Activated T-cell treated with anti-CD3 and anti-CD28 coated beads for 24 hours (primary cell): Measurements from ENCODE around the gene CALN1.

ENCODE experiments used
- DNase-seq: peaks from one replicate; pipeline ENCODE4 v3.0.0-alpha.2; 2020; ENCODE audit warnings: low read depth

The CALN1 gene

GRCh38 chr7:72037516-72037915, 374.6 kb downstream of the CALN1 start:
- no peak for DNase-seq

- DNase-seq = no peak
Observed at GRCh38 chr7:72035266-72035665, 376.9 kb downstream of the CALN1 start.

GRCh38 chr7:72032934-72033333, 379.2 kb downstream of the CALN1 start:
- DNase-seq = no peak

- DNase-seq = no peak
Observed at GRCh38 chr7:72030994-72031667, 381.0 kb downstream of the CALN1 start.

GRCh38 chr7:72028267-72028666, 383.9 kb downstream of the CALN1 start:
- DNase-seq = no peak

- no peak for DNase-seq
Observed at GRCh38 chr7:72025381-72025960, 386.7 kb downstream of the CALN1 start.

GRCh38 chr7:72023926-72024325, 388.2 kb downstream of the CALN1 start:
- DNase-seq = no peak

GRCh38 chr7:72021716-72022115, 390.4 kb downstream of the CALN1 start:
- DNase-seq = no peak

- DNase-seq = no peak
Observed at GRCh38 chr7:72020311-72020710, 391.8 kb downstream of the CALN1 start.

- no peak for DNase-seq
Observed at GRCh38 chr7:72019436-72019835, 392.7 kb downstream of the CALN1 start.

- no peak for DNase-seq
Observed at GRCh38 chr7:72017756-72018155, 394.4 kb downstream of the CALN1 start.

GRCh38 chr7:72016574-72016973, 395.6 kb downstream of the CALN1 start:
- DNase-seq = no peak

- DNase-seq = no peak
Observed at GRCh38 chr7:72015136-72015535, 397.0 kb downstream of the CALN1 start.

GRCh38 chr7:72007018-72007417, 405.1 kb downstream of the CALN1 start:
- DNase-seq = no peak

GRCh38 chr7:72003236-72003635, 408.9 kb downstream of the CALN1 start:
- DNase-seq = no peak

- DNase-seq = no peak
Observed at GRCh38 chr7:71996141-71996540, 416.0 kb downstream of the CALN1 start.

GRCh38 chr7:71995111-71995510, 417.0 kb downstream of the CALN1 start:
- DNase-seq = no peak

GRCh38 chr7:71991586-71991985, 420.6 kb downstream of the CALN1 start:
- DNase-seq = no peak

GRCh38 chr7:71990138-71990462, 422.0 kb downstream of the CALN1 start:
- DNase-seq = no peak

GRCh38 chr7:71988201-71988600, 423.9 kb downstream of the CALN1 start:
- DNase-seq = no peak

- no peak for DNase-seq
Observed at GRCh38 chr7:71987200-71987767, 424.9 kb downstream of the CALN1 start.

GRCh38 chr7:71984348-71984747, 427.8 kb downstream of the CALN1 start:
- DNase-seq = no peak

- no peak for DNase-seq
Observed at GRCh38 chr7:71982851-71983250, 429.3 kb downstream of the CALN1 start.

GRCh38 chr7:71976645-71977044, 435.5 kb downstream of the CALN1 start:
- no peak for DNase-seq
